Neural crest cell (in vitro differentiated cells): Measurements from ENCODE around the gene CUBN. TPM values are rescaled to one million over a fixed set of nuclear protein-coding genes. Genes with fewer than 3 reads are reported as not detected.

ENCODE experiments used
- DNase-seq: peaks from one replicate; pipeline ENCODE4 v3.0.0; 2021; ENCODE audit warnings: low read depth, mixed read lengths, low spot score
- H3K27ac Mint-ChIP-seq: one replicate; pipeline ENCODE4 v1.8.0; 2021; ENCODE audit warnings: mild to moderate bottlenecking, mixed read lengths; ENCODE audit not compliant: unreplicated experiment
- H3K27me3 Mint-ChIP-seq: 2 replicates; pipeline ENCODE4 v1.8.0; 2021; ENCODE audit warnings: low read depth, mild to moderate bottlenecking, mixed read lengths
- H3K36me3 Mint-ChIP-seq: 2 replicates; pipeline ENCODE4 v1.8.0; 2021; ENCODE audit warnings: low read depth, mild to moderate bottlenecking, mixed read lengths
- H3K4me1 Mint-ChIP-seq: 2 replicates; pipeline ENCODE4 v1.8.0; 2021; ENCODE audit warnings: mixed read lengths
- H3K4me3 Mint-ChIP-seq: one replicate; pipeline ENCODE4 v1.8.0; 2021; ENCODE audit warnings: mild to moderate bottlenecking, mixed read lengths
- H3K9me3 Mint-ChIP-seq: 2 replicates; pipeline ENCODE4 v1.8.0; 2021; ENCODE audit warnings: mixed read lengths
- CTCF ChIP-seq: fragments of 200-600 bp; sonication (generic); conservative IDR thresholded peaks from 2 replicates; pipeline ENCODE4 v1.5.0; 2021; ENCODE audit warnings: antibody characterized with exemption, mild to moderate bottlenecking
- total RNA-seq: library from RNA; stranded (reverse); gene quantifications from 2 replicates; pipeline ENCODE4 v1.2.1, GENCODE V29; 2021

Gene CUBN
- total RNA-seq, 1 donor from 2014 or later: 2.2 TPM

- no peak for DNase-seq
- H3K27me3 Mint-ChIP-seq: no peaks in the 10 kb centered on the region
- peaks cover 7% of the 10 kb centered on the region for H3K36me3 Mint-ChIP-seq
- H3K27ac Mint-ChIP-seq: peak overlapping the region; percentile 100
- TF ChIP-seq CTCF: no peak
- H3K9me3 Mint-ChIP-seq: peaks cover 2% of the 10 kb centered on the region
- peak overlapping the region; percentile 68 for H3K4me3 Mint-ChIP-seq
- H3K4me1 Mint-ChIP-seq: peaks cover 82% of the 10 kb centered on the region
These were observed 143.6 kb downstream of the CUBN start for GRCh38 chr10:16986082-16986405.

- no peak overlapping the region for H3K27ac Mint-ChIP-seq
- H3K4me3 Mint-ChIP-seq: no peak overlapping the region
These were observed 145.4 kb downstream of the CUBN start for GRCh38 chr10:16984242-16984641.

GRCh38 chr10:16976803-16977202 lies 152.8 kb downstream of the CUBN start:
- H3K27ac Mint-ChIP-seq: no peak overlapping the region

More at GRCh38 chr10:16984242-16984641, 145.4 kb downstream of the CUBN start:
- DNase-seq: no peak
- Mint-ChIP-seq H3K27me3 (no peaks in the 10 kb centered on the region), H3K36me3 (peaks cover 14% of the 10 kb centered on the region), H3K4me1 (peaks cover 75% of the 10 kb centered on the region), H3K9me3 (peaks cover 7% of the 10 kb centered on the region)
- TF ChIP-seq CTCF: no peak

GRCh38 chr10:16975188-16975587 lies 154.4 kb downstream of the CUBN start:
- H3K36me3 Mint-ChIP-seq: peaks cover 22% of the 10 kb centered on the region
- TF ChIP-seq CTCF: no peak
- DNase-seq: no peak

More at GRCh38 chr10:16976803-16977202, 152.8 kb downstream of the CUBN start:
- no peak for TF ChIP-seq CTCF
- H3K27me3 Mint-ChIP-seq: no peaks in the 10 kb centered on the region
- peaks cover 26% of the 10 kb centered on the region for H3K4me1 Mint-ChIP-seq
- no peak overlapping the region for H3K4me3 Mint-ChIP-seq
- no peak for DNase-seq
- peaks cover 28% of the 10 kb centered on the region for H3K9me3 Mint-ChIP-seq
- H3K36me3 Mint-ChIP-seq: peaks cover 25% of the 10 kb centered on the region

GRCh38 chr10:16968416-16969041 lies 161.1 kb downstream of the CUBN start:
- Mint-ChIP-seq H3K4me3 (peak overlapping the region; percentile 16), H3K9me3 (peaks cover 3% of the 10 kb centered on the region), H3K27ac (peak overlapping the region; percentile 98), H3K27me3 (no peaks in the 10 kb centered on the region), H3K36me3 (peaks cover under 1% of the 10 kb centered on the region), H3K4me1 (peaks cover 60% of the 10 kb centered on the region)
- DNase-seq: peak; percentile 37
- no peak for TF ChIP-seq CTCF

More at GRCh38 chr10:16975188-16975587, 154.4 kb downstream of the CUBN start:
- Mint-ChIP-seq H3K4me1 (peaks cover 18% of the 10 kb centered on the region), H3K27ac (no peak overlapping the region), H3K9me3 (peaks cover 26% of the 10 kb centered on the region), H3K4me3 (no peak overlapping the region), H3K27me3 (no peaks in the 10 kb centered on the region)
